ENCODE measurements around the gene KCNA4. TPM values are rescaled to one million over a fixed set of nuclear protein-coding genes. Genes with fewer than 3 reads are reported as not detected.
"Not testable (repeated sequence)": the region's sequence is repeated elsewhere in the genome, so short reads cannot be mapped to it uniquely, and the experiment has no call there.

Gene KCNA4
- total and polyA plus RNA-seq, 2 donors: 0.03 to 0.74 TPM

- not testable (repeated sequence) for H3K4me3 ChIP-seq (ENCODE audit: low read depth, low read length); H3K36me3 ChIP-seq (ENCODE audit: insufficient read depth); H3K27ac ChIP-seq (ENCODE audit: low read depth); DNase-seq (ENCODE audit: extremely low spot score); H3K4me1 ChIP-seq (ENCODE audit: insufficient read depth)
- 92% methylated on average over 10 of the region's 10 CpGs for WGBS
Observed at GRCh38 chr11:29975580-29975979, 41.2 kb downstream of the KCNA4 start.

- Histone ChIP-seq H3K27ac (ENCODE audit: low read depth) (no peak overlapping the region), H3K36me3 (ENCODE audit: insufficient read depth) (no peaks in the 10 kb centered on the region), H3K4me3 (ENCODE audit: low read depth, low read length) (no peak overlapping the region), H3K4me1 (ENCODE audit: insufficient read depth) (no peaks in the 10 kb centered on the region)
- 92% methylated on average over 2 of the region's 2 CpGs for WGBS
- no peak for DNase-seq (ENCODE audit: extremely low spot score)
Observed at GRCh38 chr11:29963796-29964195, 53.0 kb downstream of the KCNA4 start.

DNA sequence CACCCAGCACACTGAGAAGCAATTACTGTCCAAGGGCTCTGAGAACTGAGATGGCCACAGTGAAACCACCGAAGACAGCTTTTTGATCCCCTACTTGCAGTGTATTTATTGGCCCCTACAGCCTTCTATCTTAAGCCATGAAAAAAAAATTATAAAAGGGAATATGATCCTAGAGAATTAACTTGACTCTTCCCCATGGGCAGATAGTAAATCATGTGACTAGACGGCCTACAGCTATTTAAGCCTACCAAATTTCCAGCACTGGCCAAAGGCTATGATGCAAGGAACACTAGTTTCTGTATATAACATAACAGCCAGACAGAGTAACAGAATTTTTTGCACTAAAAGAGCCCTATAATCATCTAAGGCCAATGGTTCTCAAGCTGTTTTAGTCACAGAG is 53.8 kb downstream of the KCNA4 start:
- Histone ChIP-seq H3K4me1 (ENCODE audit: insufficient read depth) (no peaks in the 10 kb centered on the region), H3K27ac (ENCODE audit: low read depth) (no peak overlapping the region), H3K36me3 (ENCODE audit: insufficient read depth) (no peaks in the 10 kb centered on the region), H3K4me3 (ENCODE audit: low read depth, low read length) (no peak overlapping the region)
- DNase-seq (ENCODE audit: extremely low spot score): no peak
- 38% methylated on average over 2 of the region's 2 CpGs for WGBS

DNA sequence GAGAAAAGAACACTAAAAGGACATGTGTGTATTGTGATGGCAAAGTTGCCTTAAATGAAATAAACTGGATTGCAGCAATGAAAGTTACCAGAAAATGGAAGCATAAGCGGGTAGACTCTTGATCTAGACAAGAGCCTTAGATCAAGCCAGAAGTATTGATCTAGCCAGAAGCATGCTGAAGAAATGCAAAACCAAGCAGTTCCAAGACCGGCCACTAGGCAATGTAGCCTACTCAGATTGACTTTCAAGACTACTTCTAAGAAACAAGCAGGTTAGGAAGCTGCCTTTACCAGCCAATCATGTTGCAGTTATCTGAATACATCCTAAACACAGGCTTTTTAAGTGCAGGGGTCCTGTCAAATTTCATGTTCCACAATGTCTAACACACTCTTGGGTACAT is 54.6 kb downstream of the KCNA4 start:
- Histone ChIP-seq H3K4me3 (ENCODE audit: low read depth, low read length) (no peak overlapping the region), H3K36me3 (ENCODE audit: insufficient read depth) (no peaks in the 10 kb centered on the region), H3K4me1 (ENCODE audit: insufficient read depth) (no peaks in the 10 kb centered on the region), H3K27ac (ENCODE audit: low read depth) (no peak overlapping the region)
- WGBS: 75% methylated on average over 2 of the region's 2 CpGs
- no peak for DNase-seq (ENCODE audit: extremely low spot score)

Other genes with a start within 250 kb of the KCNA4 start
- not detected for gene FSHB, start 214.0 kb upstream of the KCNA4 start, total RNA-seq
- not detected for gene FSHB, start 214.0 kb upstream of the KCNA4 start, polyA plus RNA-seq